ACC112 (cell line): ENCODE results near the gene ZNF236.
"Not testable (repeated sequence)": the region's sequence is repeated elsewhere in the genome, so short reads cannot be mapped to it uniquely, and the experiment has no call there.

ENCODE experiments used
- H2AFZ ChIP-seq: fragments of 200-600 bp; sonication (generic); one replicate; pipeline ENCODE4 v1.6.0; 2017; ENCODE audit warnings: antibody characterized with exemption, low read length; ENCODE audit not compliant: unreplicated experiment
- H3K27ac ChIP-seq: fragments of 200-600 bp; sonication (generic); 2 replicates; pipeline ENCODE4 v1.5.1; 2014; ENCODE audit warnings: low read depth, mild to moderate bottlenecking, antibody characterized with exemption, low read length, moderate library complexity
- H3K27me3 ChIP-seq: fragments of 200-600 bp; sonication (generic); 2 replicates; pipeline ENCODE4 v1.6.1; 2014; ENCODE audit warnings: mild to moderate bottlenecking, antibody characterized with exemption, low read length, moderate library complexity, mixed read lengths; ENCODE audit not compliant: insufficient read depth
- H3K36me3 ChIP-seq: fragments of 200-600 bp; sonication (generic); 2 replicates; pipeline ENCODE4 v1.6.1; 2016; ENCODE audit warnings: mild to moderate bottlenecking, antibody characterized with exemption, low read length, moderate library complexity, mixed read lengths; ENCODE audit not compliant: insufficient read depth
- H3K4me1 ChIP-seq: fragments of 200-600 bp; sonication (generic); one replicate; pipeline ENCODE4 v1.6.1; 2016; ENCODE audit warnings: low read length, mixed read lengths; ENCODE audit not compliant: insufficient read depth, unreplicated experiment, control insufficient read depth
- H3K4me3 ChIP-seq: fragments of 200-600 bp; sonication (generic); 2 replicates; pipeline ENCODE4 v1.5.1; 2014; ENCODE audit warnings: mild to moderate bottlenecking, low read depth, low read length
- H3K79me2 ChIP-seq: fragments of 200-600 bp; sonication (generic); one replicate; pipeline ENCODE4 v1.6.0; 2016; ENCODE audit warnings: low read length; ENCODE audit not compliant: control insufficient read depth, unreplicated experiment, insufficient read depth

ZNF236 gene

GRCh38 chr18:77017355-77017754 lies 195.0 kb downstream of the ZNF236 start:
- Histone ChIP-seq H3K27me3 (no peaks in the 10 kb centered on the region), H3K79me2 (no peaks in the 10 kb centered on the region), H3K4me1 (no peaks in the 10 kb centered on the region), H3K27ac (no peak overlapping the region), H3K4me3 (no peak overlapping the region), H3K36me3 (no peaks in the 10 kb centered on the region; the same call in 1 of the 2 replicates), H2AFZ (no peak overlapping the region)

GRCh38 chr18:77018650-77019049 lies 196.3 kb downstream of the ZNF236 start:
- not testable (repeated sequence) for H3K27me3 ChIP-seq, H2AFZ ChIP-seq, H3K4me3 ChIP-seq, H3K4me1 ChIP-seq, H3K79me2 ChIP-seq, H3K36me3 ChIP-seq, H3K27ac ChIP-seq

GRCh38 chr18:77019641-77020040 lies 197.3 kb downstream of the ZNF236 start:
- Histone ChIP-seq H3K79me2 (no peaks in the 10 kb centered on the region), H3K27ac (no peak overlapping the region), H3K36me3 (no peaks in the 10 kb centered on the region; the same call in 1 of the 2 replicates), H3K4me1 (no peaks in the 10 kb centered on the region), H2AFZ (no peak overlapping the region), H3K4me3 (no peak overlapping the region), H3K27me3 (no peaks in the 10 kb centered on the region)
